ENCODE data around the gene IREB2. TPM values are rescaled to one million over a fixed set of nuclear protein-coding genes. Genes with fewer than 3 reads are reported as not detected.

IREB2 gene
- polyA plus RNA-seq (2013, experiment 1 of 4) = 76.1 TPM
- 85.7 TPM for polyA plus RNA-seq (2013, experiment 2 of 4)
- polyA plus RNA-seq (2013, experiment 3 of 4) = 56.8 TPM
- 59.8 TPM for polyA plus RNA-seq (2013, experiment 4 of 4)

- WGBS, 2 experiments = 0% methylated on average over 78 of the region's 78 CpGs
- peak within 1 kb of the TSS; percentile 91 for H3K27ac ChIP-seq (ENCODE audit: insufficient read depth, low read depth, low read length, poor library complexity, severe bottlenecking)
- H3K27me3 ChIP-seq (ENCODE audit: control insufficient read depth, insufficient read depth, low read length, poor library complexity, severe bottlenecking) = no peaks in the 10 kb centered on the region
- peak within 1 kb of the TSS; percentile 94 for H3K4me3 ChIP-seq (ENCODE audit: insufficient read depth, low read depth, low read length)
- no peaks in the 10 kb centered on the region for H3K9me3 ChIP-seq (ENCODE audit: control insufficient read depth, low read length)
- no peaks in the 10 kb centered on the region for H3K36me3 ChIP-seq (ENCODE audit: control insufficient read depth, insufficient read depth, low read length)
- H3K4me1 ChIP-seq (ENCODE audit: control insufficient read depth, insufficient read depth, low read length) = peaks cover 8% of the 10 kb centered on the region
Observed at GRCh38 chr15:78437762-78438618, at the start of gene IREB2. Gene IREB2 (plus strand): TSS chr15:78438216. CDS start chr15:78438338, 122 bp downstream.

GRCh38 chr15:78388865-78389264 lies 49.2 kb upstream of the IREB2 start:
- H3K4me3 ChIP-seq (ENCODE audit: insufficient read depth, low read depth, low read length) = no peak overlapping the region
- H3K27me3 ChIP-seq (ENCODE audit: control insufficient read depth, insufficient read depth, low read length, poor library complexity, severe bottlenecking) = peaks cover 3% of the 10 kb centered on the region
- no peak overlapping the region for H3K27ac ChIP-seq (ENCODE audit: insufficient read depth, low read depth, low read length, poor library complexity, severe bottlenecking)
- peaks cover 20% of the 10 kb centered on the region for H3K4me1 ChIP-seq (ENCODE audit: control insufficient read depth, insufficient read depth, low read length)
- 85 to 86% methylated on average over 12 of the region's 12 CpGs for WGBS, 2 experiments
- H3K36me3 ChIP-seq (ENCODE audit: control insufficient read depth, insufficient read depth, low read length) = no peaks in the 10 kb centered on the region
- no peaks in the 10 kb centered on the region for H3K9me3 ChIP-seq (ENCODE audit: control insufficient read depth, low read length)

GRCh38 chr15:78389322-78389721 lies 48.7 kb upstream of the IREB2 start:
- H3K36me3 ChIP-seq (ENCODE audit: control insufficient read depth, insufficient read depth, low read length) = no peaks in the 10 kb centered on the region
- WGBS, 2 experiments = 50 to 59% methylated on average over 7 of the region's 7 CpGs
- H3K27ac ChIP-seq (ENCODE audit: insufficient read depth, low read depth, low read length, poor library complexity, severe bottlenecking) = no peak overlapping the region
- peaks cover 23% of the 10 kb centered on the region for H3K4me1 ChIP-seq (ENCODE audit: control insufficient read depth, insufficient read depth, low read length)
- H3K27me3 ChIP-seq (ENCODE audit: control insufficient read depth, insufficient read depth, low read length, poor library complexity, severe bottlenecking) = peaks cover 8% of the 10 kb centered on the region
- no peak overlapping the region for H3K4me3 ChIP-seq (ENCODE audit: insufficient read depth, low read depth, low read length)
- H3K9me3 ChIP-seq (ENCODE audit: control insufficient read depth, low read length) = no peaks in the 10 kb centered on the region

- Histone ChIP-seq H3K9me3 (ENCODE audit: control insufficient read depth, low read length) (no peaks in the 10 kb centered on the region), H3K4me3 (ENCODE audit: insufficient read depth, low read depth, low read length) (no peak overlapping the region), H3K27ac (ENCODE audit: insufficient read depth, low read depth, low read length, poor library complexity, severe bottlenecking) (no peak overlapping the region), H3K4me1 (ENCODE audit: control insufficient read depth, insufficient read depth, low read length) (peaks cover 28% of the 10 kb centered on the region), H3K27me3 (ENCODE audit: control insufficient read depth, insufficient read depth, low read length, poor library complexity, severe bottlenecking) (peaks cover 8% of the 10 kb centered on the region), H3K36me3 (ENCODE audit: control insufficient read depth, insufficient read depth, low read length) (no peaks in the 10 kb centered on the region)
- WGBS, 2 experiments = 92 to 93% methylated on average over 2 of the region's 2 CpGs
Observed at GRCh38 chr15:78389738-78390137, 48.3 kb upstream of the IREB2 start.

GRCh38 chr15:78390242-78390641 lies 47.8 kb upstream of the IREB2 start:
- Histone ChIP-seq H3K4me1 (ENCODE audit: control insufficient read depth, insufficient read depth, low read length) (peaks cover 33% of the 10 kb centered on the region), H3K9me3 (ENCODE audit: control insufficient read depth, low read length) (no peaks in the 10 kb centered on the region), H3K27me3 (ENCODE audit: control insufficient read depth, insufficient read depth, low read length, poor library complexity, severe bottlenecking) (peaks cover 8% of the 10 kb centered on the region), H3K36me3 (ENCODE audit: control insufficient read depth, insufficient read depth, low read length) (no peaks in the 10 kb centered on the region), H3K27ac (ENCODE audit: insufficient read depth, low read depth, low read length, poor library complexity, severe bottlenecking) (no peak overlapping the region), H3K4me3 (ENCODE audit: insufficient read depth, low read depth, low read length) (no peak overlapping the region)
- WGBS, 2 experiments = 91 to 92% methylated on average over 1 of the region's 1 CpG

GRCh38 chr15:78390826-78391225 lies 47.2 kb upstream of the IREB2 start:
- Histone ChIP-seq H3K36me3 (ENCODE audit: control insufficient read depth, insufficient read depth, low read length) (no peaks in the 10 kb centered on the region), H3K4me3 (ENCODE audit: insufficient read depth, low read depth, low read length) (no peak overlapping the region), H3K27me3 (ENCODE audit: control insufficient read depth, insufficient read depth, low read length, poor library complexity, severe bottlenecking) (peaks cover 12% of the 10 kb centered on the region), H3K27ac (ENCODE audit: insufficient read depth, low read depth, low read length, poor library complexity, severe bottlenecking) (no peak overlapping the region), H3K4me1 (ENCODE audit: control insufficient read depth, insufficient read depth, low read length) (peaks cover 37% of the 10 kb centered on the region), H3K9me3 (ENCODE audit: control insufficient read depth, low read length) (no peaks in the 10 kb centered on the region)
- WGBS, 2 experiments = 88 to 96% methylated on average over 3 of the region's 3 CpGs

- H3K27me3 ChIP-seq (ENCODE audit: control insufficient read depth, insufficient read depth, low read length, poor library complexity, severe bottlenecking) = peaks cover 21% of the 10 kb centered on the region
- H3K9me3 ChIP-seq (ENCODE audit: control insufficient read depth, low read length) = no peaks in the 10 kb centered on the region
- no peak overlapping the region for H3K27ac ChIP-seq (ENCODE audit: insufficient read depth, low read depth, low read length, poor library complexity, severe bottlenecking)
- H3K4me3 ChIP-seq (ENCODE audit: insufficient read depth, low read depth, low read length) = no peak overlapping the region
- 87 to 94% methylated on average over 3 of the region's 3 CpGs for WGBS, 2 experiments
- H3K36me3 ChIP-seq (ENCODE audit: control insufficient read depth, insufficient read depth, low read length) = no peaks in the 10 kb centered on the region
- peaks cover 31% of the 10 kb centered on the region for H3K4me1 ChIP-seq (ENCODE audit: control insufficient read depth, insufficient read depth, low read length)
Observed at GRCh38 chr15:78391781-78392180, 46.2 kb upstream of the IREB2 start.

GRCh38 chr15:78392430-78392829 lies 45.6 kb upstream of the IREB2 start:
- no peaks in the 10 kb centered on the region for H3K36me3 ChIP-seq (ENCODE audit: control insufficient read depth, insufficient read depth, low read length)

GRCh38 chr15:78393137-78393536 lies 44.9 kb upstream of the IREB2 start:
- 83% methylated on average over 1 of the region's 1 CpG for WGBS, 2 experiments
- H3K36me3 ChIP-seq (ENCODE audit: control insufficient read depth, insufficient read depth, low read length) = no peaks in the 10 kb centered on the region
- no peak overlapping the region for H3K27ac ChIP-seq (ENCODE audit: insufficient read depth, low read depth, low read length, poor library complexity, severe bottlenecking)
- H3K27me3 ChIP-seq (ENCODE audit: control insufficient read depth, insufficient read depth, low read length, poor library complexity, severe bottlenecking) = peaks cover 28% of the 10 kb centered on the region
- H3K9me3 ChIP-seq (ENCODE audit: control insufficient read depth, low read length) = no peaks in the 10 kb centered on the region
- H3K4me3 ChIP-seq (ENCODE audit: insufficient read depth, low read depth, low read length) = no peak overlapping the region
- H3K4me1 ChIP-seq (ENCODE audit: control insufficient read depth, insufficient read depth, low read length) = peaks cover 27% of the 10 kb centered on the region

More at GRCh38 chr15:78392430-78392829, 45.6 kb upstream of the IREB2 start:
- 48 to 50% methylated on average over 4 of the region's 4 CpGs for WGBS, 2 experiments
- Histone ChIP-seq H3K27me3 (ENCODE audit: control insufficient read depth, insufficient read depth, low read length, poor library complexity, severe bottlenecking) (peaks cover 27% of the 10 kb centered on the region), H3K9me3 (ENCODE audit: control insufficient read depth, low read length) (no peaks in the 10 kb centered on the region), H3K4me3 (ENCODE audit: insufficient read depth, low read depth, low read length) (no peak overlapping the region), H3K27ac (ENCODE audit: insufficient read depth, low read depth, low read length, poor library complexity, severe bottlenecking) (no peak overlapping the region), H3K4me1 (ENCODE audit: control insufficient read depth, insufficient read depth, low read length) (peaks cover 31% of the 10 kb centered on the region)

- Histone ChIP-seq H3K36me3 (ENCODE audit: control insufficient read depth, insufficient read depth, low read length) (no peaks in the 10 kb centered on the region), H3K27me3 (ENCODE audit: control insufficient read depth, insufficient read depth, low read length, poor library complexity, severe bottlenecking) (peaks cover 28% of the 10 kb centered on the region), H3K9me3 (ENCODE audit: control insufficient read depth, low read length) (no peaks in the 10 kb centered on the region), H3K4me1 (ENCODE audit: control insufficient read depth, insufficient read depth, low read length) (peaks cover 29% of the 10 kb centered on the region), H3K4me3 (ENCODE audit: insufficient read depth, low read depth, low read length) (no peak overlapping the region), H3K27ac (ENCODE audit: insufficient read depth, low read depth, low read length, poor library complexity, severe bottlenecking) (no peak overlapping the region)
- 71 to 72% methylated on average over 3 of the region's 3 CpGs for WGBS, 2 experiments
Observed at GRCh38 chr15:78394026-78394425, 44.0 kb upstream of the IREB2 start.
